HepG2 (cell line): Measurements from ENCODE around the gene CENPL. TPM values are rescaled to one million over a fixed set of nuclear protein-coding genes. Genes with fewer than 3 reads are reported as not detected.

ENCODE experiments used
- ATAC-seq: fragments of 200-7000 bp; cut with Tn5 transposase; 3 replicates; pipeline ENCODE4 v1.9.1; 2020; ENCODE audit warnings: mild to moderate bottlenecking, moderate library complexity
- Bru-seq: library from RNA; stranded (reverse); fragments of 400-500 nt; gene quantifications from one replicate; lab custom pipeline; 2021; lab: Mats Ljungman, UMichigan
- BruChase-seq, 2 experiments: library from RNA; stranded (reverse); fragments of 400-500 nt; gene quantifications; one replicate each; lab custom pipeline; 2021; lab: Mats Ljungman, UMichigan
- BruUV-seq: library from RNA; stranded (reverse); fragments of 400-500 nt; replicated peaks from 2 replicates; lab custom pipeline; 2021; lab: Mats Ljungman, UMichigan
- CTCF ChIA-PET: fragments of 300-600 bp; formaldehyde crosslinking; extraction: SDS; loops from one replicate; lab custom pipeline; 2021; ENCODE audit warnings: low total read pairs, inconsistent platforms, low intra/inter-chr PET ratio; lab: Yijun Ruan, JAX
- POLR2A ChIA-PET: fragments of 350-600 bp; sonication (Branson Sonifier 250); formaldehyde crosslinking; loops from one replicate; lab custom pipeline; 2020; ENCODE audit warnings: antibody characterized with exemption, inconsistent platforms; lab: Yijun Ruan, JAX
- DNase-seq: peaks from one replicate; pipeline ENCODE4 v3.0.0-alpha.2; 2015; ENCODE audit warnings: low spot score
- FAIRE-seq: peaks from 3 replicates; lab custom pipeline; 2011; peaks lifted over from hg19 to GRCh38; lab: Jason Lieb, UNC
- H2AFZ ChIP-seq: one replicate; pipeline ENCODE4 v1.6.1; 2011; ENCODE audit warnings: low read length, inconsistent platforms
- H3K27ac ChIP-seq: fragments of 300-600 bp; 3 replicates; pipeline ENCODE4 v1.8.0; 2011; ENCODE audit warnings: mixed run types, mild to moderate bottlenecking, mixed read lengths, low read length, inconsistent platforms; ENCODE audit not compliant: insufficient read depth; ENCODE audit errors: extremely low read length
- H3K27me3 ChIP-seq, 2 experiments: fragments of 200-600 bp in 1 of 2; 2 replicates in 1 of 2; 3 replicates in 1 of 2; pipeline versions ENCODE4 v1.6.0 to v1.8.0; 2011; ENCODE audit warnings: low read length in 2 of 2, mild to moderate bottlenecking in 2 of 2, moderate library complexity in 2 of 2, inconsistent platforms in 1 of 2; ENCODE audit not compliant: insufficient read depth in 2 of 2, control insufficient read depth in 1 of 2
- H3K36me3 ChIP-seq, 2 experiments: fragments of 200-600 bp in 1 of 2; replicated peaks in 1 of 2; 2 replicates in 1 of 2; 3 replicates in 1 of 2; pipeline versions ENCODE4 v1.5.1 to v1.8.0; 2011; ENCODE audit warnings: low read length in 2 of 2, inconsistent platforms in 1 of 2; ENCODE audit not compliant: insufficient read depth in 2 of 2, control insufficient read depth in 1 of 2
- H3K4me1 ChIP-seq: 2 replicates; pipeline ENCODE4 v1.5.1; 2012; ENCODE audit warnings: low read length, inconsistent platforms; ENCODE audit not compliant: insufficient read depth
- H3K4me2 ChIP-seq: 2 replicates; pipeline ENCODE4 v1.6.0; 2011; ENCODE audit warnings: low read depth, low read length, inconsistent platforms
- H3K4me3 ChIP-seq, 3 experiments: fragments of 200-600 bp in 1 of 3; sonication (generic), shearing (Covaris generic) in 1 of 3; replicated peaks in 1 of 3; 2 replicates each; pipeline ENCODE4 v1.5.1; 2011 to 2016; ENCODE audit warnings: low read length in 3 of 3, inconsistent platforms in 2 of 3, low read depth in 2 of 3, mild to moderate bottlenecking in 2 of 3, control low read depth in 1 of 3, mixed read lengths in 1 of 3; ENCODE audit not compliant: insufficient read depth in 1 of 3
- H3K79me2 ChIP-seq: one replicate; pipeline ENCODE4 v1.6.1; 2011; ENCODE audit warnings: low read length, inconsistent platforms; ENCODE audit not compliant: insufficient read depth
- H3K9ac ChIP-seq: 2 replicates; pipeline ENCODE4 v1.6.0; 2011; ENCODE audit warnings: mild to moderate bottlenecking, low read depth, low read length, inconsistent platforms; ENCODE audit not compliant: insufficient read depth
- H3K9me3 ChIP-seq: 2 replicates; pipeline ENCODE4 v1.5.1; 2012; ENCODE audit warnings: mild to moderate bottlenecking, low read length
- H4K20me1 ChIP-seq: 2 replicates; pipeline ENCODE4 v1.6.0; 2011; ENCODE audit warnings: inconsistent platforms, mild to moderate bottlenecking, low read length, moderate library complexity; ENCODE audit not compliant: insufficient read depth
- FOXA3 ChIP-seq: IDR thresholded peaks from 2 replicates; pipeline ENCODE4 v1.6.1; 2016; ENCODE audit warnings: missing genetic modification reagents, missing compliant biosample characterization
- HIVEP1 ChIP-seq: sonication (generic); formaldehyde crosslinking; IDR thresholded peaks from 2 replicates; pipeline ENCODE4 v1.4.0; 2020; ENCODE audit warnings: mild to moderate bottlenecking, missing genetic modification reagents
- MXD4 ChIP-seq: IDR thresholded peaks from 2 replicates; pipeline ENCODE4 v1.6.1; 2016; ENCODE audit warnings: mild to moderate bottlenecking, missing biosample characterization, missing genetic modification reagents
- RARA ChIP-seq: IDR thresholded peaks from 2 replicates; pipeline ENCODE4 v1.6.1; 2016; ENCODE audit warnings: missing genetic modification reagents, missing compliant biosample characterization
- SETDB1 ChIP-seq: sonication (generic); formaldehyde crosslinking; IDR thresholded peaks from 2 replicates; pipeline ENCODE4 v1.5.1; 2020; ENCODE audit warnings: missing genetic modification reagents, mild to moderate bottlenecking, borderline replicate concordance
- SPEN ChIP-seq: sonication (generic); formaldehyde crosslinking; IDR thresholded peaks from 2 replicates; pipeline ENCODE4 v1.5.1; 2020; ENCODE audit warnings: low read depth, mild to moderate bottlenecking, missing genetic modification reagents
- U2AF1 ChIP-seq: fragments of 200-400 bp; formaldehyde crosslinking; optimal IDR thresholded peaks from 2 replicates; pipeline ENCODE3; 2017; ENCODE audit warnings: mild to moderate bottlenecking, low read depth, low read length
- ZNF629 ChIP-seq: sonication (generic); formaldehyde crosslinking; conservative IDR thresholded peaks from 2 replicates; pipeline ENCODE4 v1.5.0; 2020; ENCODE audit warnings: missing genetic modification reagents
- ZNF672 ChIP-seq: sonication (generic); formaldehyde crosslinking; IDR thresholded peaks from 2 replicates; pipeline ENCODE4 v1.8.1; 2022; ENCODE audit warnings: missing genetic modification reagents
- WGBS: methylation state at CpG from one replicate; pipeline ENCODE4 v1.1.6; 2017; ENCODE audit warnings: low lambda C conversion rate; 5-methylcytosine and 5-hydroxymethylcytosine counted together
- in situ Hi-C: cut with HindIII; loops from 2 replicates; pipeline ENCODE4 v1.10.0; 2017; ENCODE audit warnings: low pct_unique_long_range_greater_than_20kb; ENCODE audit not compliant: extremely low pct_ligation_motif_present
- intact Hi-C: fragments of 100-400 bp; cut with micrococcal nuclease; formaldehyde crosslinking; loops from one replicate; pipeline ENCODE4 v1.10.0; 2022; ENCODE audit not compliant: unreplicated experiment
- long read RNA-seq, 2 experiments: library from RNA in 1 of 2; library from polyadenylated mRNA in 1 of 2; stranded (forward) in 1 of 2; unstranded in 1 of 2; transcript quantifications; one replicate each; pipeline ENCODE4 v2.0.0, GENCODE V29; 2019 to 2022
- polyA minus RNA-seq, 3 experiments: library from RNA; depleted of rRNA, polyadenylated mRNA; stranded (reverse); fragments of >200 nt; gene quantifications; 2 replicates each; pipeline ENCODE4 v1.2.3, GENCODE V29; 2011; ENCODE audit warnings: low replicate concordance in 1 of 3
- polyA plus RNA-seq, 8 experiments: library from polyadenylated mRNA; depleted of rRNA in 3 of 8; stranded (reverse) in 7 of 8; unstranded in 1 of 8; fragments of >200 nt; fragmentation: Illumina TruSeq in 4 of 8; extraction: Trizol in 4 of 8; gene quantifications; 2 replicates each; pipeline versions ENCODE4 v1.2.1 to v1.2.3, GENCODE V29; 2011 to 2016; ENCODE audit warnings: low read depth in 4 of 8, missing spikeins in 1 of 8, mixed read lengths in 1 of 8; ENCODE audit not compliant: insufficient read depth in 1 of 8
- total RNA-seq, 5 experiments: library from RNA; depleted of rRNA; stranded (reverse); fragments of >200 nt; fragmentation: Illumina TruSeq; extraction: Trizol; gene quantifications; 2 replicates each; pipeline ENCODE4 v1.2.3, GENCODE V29; 2016; ENCODE audit warnings: low read depth in 1 of 5
- TF ChIP-seq, protein P1 (sequence below): sonication (generic); formaldehyde crosslinking; IDR thresholded peaks from 2 replicates; pipeline ENCODE4 v1.4.0; 2020; ENCODE audit warnings: mild to moderate bottlenecking, missing genetic modification reagents
- TF ChIP-seq, protein P2 (sequence below): sonication (generic); formaldehyde crosslinking; conservative IDR thresholded peaks from 2 replicates; pipeline ENCODE4 v1.4.0; 2020; ENCODE audit warnings: mild to moderate bottlenecking, missing genetic modification reagents, moderate library complexity

The CENPL gene, protein sequence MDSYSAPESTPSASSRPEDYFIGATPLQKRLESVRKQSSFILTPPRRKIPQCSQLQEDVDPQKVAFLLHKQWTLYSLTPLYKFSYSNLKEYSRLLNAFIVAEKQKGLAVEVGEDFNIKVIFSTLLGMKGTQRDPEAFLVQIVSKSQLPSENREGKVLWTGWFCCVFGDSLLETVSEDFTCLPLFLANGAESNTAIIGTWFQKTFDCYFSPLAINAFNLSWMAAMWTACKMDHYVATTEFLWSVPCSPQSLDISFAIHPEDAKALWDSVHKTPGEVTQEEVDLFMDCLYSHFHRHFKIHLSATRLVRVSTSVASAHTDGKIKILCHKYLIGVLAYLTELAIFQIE
- total RNA-seq (2016; rRNA removed; fragmentation: Illumina TruSeq; extraction: Trizol): 14.2 and 17.9 TPM in 2 replicates
- 3.6 and 3.8 TPM in 2 replicates for total RNA-seq (2016; cell fraction: cytosol; rRNA removed; fragmentation: Illumina TruSeq; extraction: Trizol; ENCODE audit: low read depth)
- 16.3 and 18.9 TPM in 2 replicates for total RNA-seq (2016; cell fraction: insoluble cytoplasmic fraction; rRNA removed; fragmentation: Illumina TruSeq; extraction: Trizol)
- 10.5 and 11.6 TPM in 2 replicates for total RNA-seq (2016; cell fraction: membrane; rRNA removed; fragmentation: Illumina TruSeq; extraction: Trizol)
- 10.3 and 16.2 TPM in 2 replicates for total RNA-seq (2016; cell fraction: nucleus; rRNA removed; fragmentation: Illumina TruSeq; extraction: Trizol)
- 2.4 and 4.4 TPM in 2 replicates for polyA plus RNA-seq (2011; rRNA removed)
- 1.9 and 2.1 TPM in 2 replicates for polyA plus RNA-seq (2011; cell fraction: cytosol; rRNA removed)
- 1.3 and 1.7 TPM in 2 replicates for polyA plus RNA-seq (2011; cell fraction: nucleus; rRNA removed)
- polyA plus RNA-seq (2012): 2.7 and 3.3 TPM in 2 replicates
- polyA plus RNA-seq (2016; cell fraction: cytosol; fragmentation: Illumina TruSeq; extraction: Trizol; ENCODE audit: low read depth): 1.3 and 1.6 TPM in 2 replicates
- polyA plus RNA-seq (2016; cell fraction: insoluble cytoplasmic fraction; fragmentation: Illumina TruSeq; extraction: Trizol; ENCODE audit: low read depth): 10.4 and 11.4 TPM in 2 replicates
- 4.1 and 4.4 TPM in 2 replicates for polyA plus RNA-seq (2016; cell fraction: membrane; fragmentation: Illumina TruSeq; extraction: Trizol; ENCODE audit: low read depth)
- polyA plus RNA-seq (2016; cell fraction: nucleus; fragmentation: Illumina TruSeq; extraction: Trizol; ENCODE audit: insufficient read depth, low read depth): 9.8 and 11.4 TPM in 2 replicates
- 8.2 and 23.6 TPM in 2 replicates for polyA minus RNA-seq (2011; rRNA and poly(A)+ RNA removed; ENCODE audit: low replicate concordance)
- 6.1 and 6.2 TPM in 2 replicates for polyA minus RNA-seq (2011; cell fraction: cytosol; rRNA and poly(A)+ RNA removed)
- polyA minus RNA-seq (2011; cell fraction: nucleus; rRNA and poly(A)+ RNA removed): 10.8 and 17.0 TPM in 2 replicates
- Bru-seq, nascent RNA: percentile 63 among the genes with signal in this experiment
- percentile 60 among the genes with signal in this experiment for BruChase-seq, experiment 1, labeled RNA remaining after a 6-hour chase
- percentile 67 among the genes with signal in this experiment for BruChase-seq, experiment 2, labeled RNA remaining after a 2-hour chase
- long read RNA-seq, experiment 1, partial matches to known transcripts: 2 of 4 reads
- long read RNA-seq, experiment 1, other reads (novel, unspliced or antisense): 1 of 4 reads
- long read RNA-seq, experiment 2, partial matches to known transcripts: 0 of 3 reads
- long read RNA-seq, experiment 2, other reads (novel, unspliced or antisense): 1 of 3 reads

DNA sequence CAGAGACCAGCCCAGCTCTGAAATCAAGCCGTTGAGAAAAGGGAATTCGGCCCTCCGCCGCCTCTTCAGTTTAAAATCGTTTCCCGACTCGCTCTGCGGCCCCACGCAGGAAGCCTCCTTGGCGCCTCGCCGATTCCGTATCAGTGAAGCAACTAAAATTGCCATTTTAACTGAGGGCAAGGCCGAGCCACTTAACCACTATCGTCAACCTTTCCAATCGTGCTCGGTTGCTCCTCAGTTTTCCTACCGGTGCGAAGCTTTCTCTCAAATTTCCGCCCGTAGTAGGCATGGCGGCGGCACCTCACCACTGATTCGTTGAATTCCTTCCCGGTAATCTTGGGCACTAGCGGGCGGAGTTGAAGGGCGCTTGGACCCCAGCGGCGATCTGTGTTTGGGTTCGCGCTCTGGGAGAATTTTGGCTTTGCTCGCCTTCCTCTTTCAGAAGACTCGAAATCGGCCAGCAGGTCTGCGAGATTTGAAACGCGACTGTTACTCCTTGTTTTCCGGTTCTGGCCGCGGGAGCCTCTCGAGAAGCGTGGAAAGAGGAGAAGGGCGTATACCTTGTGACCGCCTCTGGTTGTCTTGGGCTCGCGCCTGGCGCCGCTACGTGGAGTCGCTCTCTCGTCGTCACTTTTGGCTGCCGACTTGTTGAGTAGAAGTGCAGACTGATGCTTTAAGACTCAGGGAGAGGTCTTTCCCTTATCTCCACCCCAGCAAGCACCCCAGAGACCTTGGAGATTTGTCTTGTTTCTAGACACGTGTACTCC, at the start of gene CENPL, which contains the start of gene DARS2:
Gene CENPL (minus strand): TSS at position 569 of the 767 bp plus-strand sequence. CDS start 13,584 bp downstream, outside the sequence.
Gene DARS2 (plus strand): TSS at position 359 of the 767 bp plus-strand sequence. CDS start 557 bp downstream, outside the sequence.
- DNase-seq: peak; percentile 96
- H2AFZ ChIP-seq: peak within 1 kb of the TSS; percentile 96
- in situ Hi-C loops: loop anchor here (5.0 to 25.0 kb wide), 3 partner anchors 110 to 1087 kb away; partner anchors contain the start of gene KLHL20
- H3K36me3 ChIP-seq: no peaks in the 10 kb centered on the region
- H3K4me1 ChIP-seq: peaks cover 45% of the 10 kb centered on the region
- no peaks in the 10 kb centered on the region; a peak in 1 of 5 replicates for H3K27me3 ChIP-seq
- peak within 1 kb of the TSS; percentile 79 for H3K4me2 ChIP-seq
- peak within 1 kb of the TSS; percentile 87 for H3K9ac ChIP-seq
- peak within 1 kb of the TSS; percentile 89 for H3K27ac ChIP-seq
- POLR2A ChIA-PET: interaction anchor here (0.8 to 3.2 kb wide), 4 partner anchors 30 to 348 kb away, joined by 3 to 20 read pairs (median 6); partner anchors contain the start of genes GAS5, KLHL20, PRDX6 and ZBTB37
- peak; percentile 81 for FAIRE-seq
- H3K9me3 ChIP-seq: no peaks in the 10 kb centered on the region
- BruUV-seq: TSS peak; percentile 88
- CTCF ChIA-PET: interaction anchor here (1.0 kb wide), 1 partner anchor 133 kb away, joined by 3 read pairs; no protein-coding TSS in a partner anchor
- WGBS: under 1% methylated on average over 47 of the region's 55 CpGs
- peak; percentile 94 for ATAC-seq
- H4K20me1 ChIP-seq: no peaks in the 10 kb centered on the region
- peak within 1 kb of the TSS; percentile 69 to 99 (median 80) for H3K4me3 ChIP-seq
- H3K79me2 ChIP-seq: peaks cover 40% of the 10 kb centered on the region
- intact Hi-C loops: loop anchor here (1.0 to 10.0 kb wide), 5 partner anchors 109 to 1080 kb away; no protein-coding TSS in a partner anchor
- TF ChIP-seq HIVEP1 (CRISPR knock-in tag) (peak; percentile 28; the same call in 1 of the 2 replicates), SPEN (peak; percentile 69), U2AF1 (no peak), SETDB1 (no peak), ZNF672 (no peak), MXD4 (CRISPR knock-in tag) (no peak; the same call in 1 of the 2 replicates), ZNF629 (CRISPR knock-in tag) (no peak), FOXA3 (peak; percentile 39), RARA (CRISPR knock-in tag) (no peak)
- TF ChIP-seq, protein P1, sequence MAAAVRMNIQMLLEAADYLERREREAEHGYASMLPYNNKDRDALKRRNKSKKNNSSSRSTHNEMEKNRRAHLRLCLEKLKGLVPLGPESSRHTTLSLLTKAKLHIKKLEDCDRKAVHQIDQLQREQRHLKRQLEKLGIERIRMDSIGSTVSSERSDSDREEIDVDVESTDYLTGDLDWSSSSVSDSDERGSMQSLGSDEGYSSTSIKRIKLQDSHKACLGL (CRISPR knock-in tag): no peak
- TF ChIP-seq, protein P2, sequence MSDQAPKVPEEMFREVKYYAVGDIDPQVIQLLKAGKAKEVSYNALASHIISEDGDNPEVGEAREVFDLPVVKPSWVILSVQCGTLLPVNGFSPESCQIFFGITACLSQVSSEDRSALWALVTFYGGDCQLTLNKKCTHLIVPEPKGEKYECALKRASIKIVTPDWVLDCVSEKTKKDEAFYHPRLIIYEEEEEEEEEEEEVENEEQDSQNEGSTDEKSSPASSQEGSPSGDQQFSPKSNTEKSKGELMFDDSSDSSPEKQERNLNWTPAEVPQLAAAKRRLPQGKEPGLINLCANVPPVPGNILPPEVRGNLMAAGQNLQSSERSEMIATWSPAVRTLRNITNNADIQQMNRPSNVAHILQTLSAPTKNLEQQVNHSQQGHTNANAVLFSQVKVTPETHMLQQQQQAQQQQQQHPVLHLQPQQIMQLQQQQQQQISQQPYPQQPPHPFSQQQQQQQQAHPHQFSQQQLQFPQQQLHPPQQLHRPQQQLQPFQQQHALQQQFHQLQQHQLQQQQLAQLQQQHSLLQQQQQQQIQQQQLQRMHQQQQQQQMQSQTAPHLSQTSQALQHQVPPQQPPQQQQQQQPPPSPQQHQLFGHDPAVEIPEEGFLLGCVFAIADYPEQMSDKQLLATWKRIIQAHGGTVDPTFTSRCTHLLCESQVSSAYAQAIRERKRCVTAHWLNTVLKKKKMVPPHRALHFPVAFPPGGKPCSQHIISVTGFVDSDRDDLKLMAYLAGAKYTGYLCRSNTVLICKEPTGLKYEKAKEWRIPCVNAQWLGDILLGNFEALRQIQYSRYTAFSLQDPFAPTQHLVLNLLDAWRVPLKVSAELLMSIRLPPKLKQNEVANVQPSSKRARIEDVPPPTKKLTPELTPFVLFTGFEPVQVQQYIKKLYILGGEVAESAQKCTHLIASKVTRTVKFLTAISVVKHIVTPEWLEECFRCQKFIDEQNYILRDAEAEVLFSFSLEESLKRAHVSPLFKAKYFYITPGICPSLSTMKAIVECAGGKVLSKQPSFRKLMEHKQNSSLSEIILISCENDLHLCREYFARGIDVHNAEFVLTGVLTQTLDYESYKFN: no peak; the same call in 1 of the 2 replicates
